Glutamatergic neuron (in vitro differentiated cells): ENCODE results near the gene CLEC4G. TPM values are rescaled to one million over a fixed set of nuclear protein-coding genes. Genes with fewer than 3 reads are reported as not detected.

Experiments used
- DNase-seq: peaks from one replicate; pipeline ENCODE4 v3.0.0; 2022
- H3K27ac Mint-ChIP-seq: one replicate; pipeline ENCODE4 v1.8.0; 2020; ENCODE audit warnings: mild to moderate bottlenecking, mixed read lengths, inconsistent platforms; ENCODE audit not compliant: unreplicated experiment
- H3K27me3 Mint-ChIP-seq: one replicate; pipeline ENCODE4 v1.8.0; 2020; ENCODE audit warnings: mild to moderate bottlenecking, moderate library complexity, mixed read lengths, inconsistent platforms; ENCODE audit not compliant: unreplicated experiment
- H3K36me3 Mint-ChIP-seq: one replicate; pipeline ENCODE4 v1.8.0; 2020; ENCODE audit warnings: mild to moderate bottlenecking, mixed read lengths, inconsistent platforms; ENCODE audit not compliant: unreplicated experiment
- H3K4me1 Mint-ChIP-seq: one replicate; pipeline ENCODE4 v1.8.0; 2020; ENCODE audit warnings: mild to moderate bottlenecking, low read depth, mixed read lengths, inconsistent platforms; ENCODE audit not compliant: unreplicated experiment
- H3K4me3 Mint-ChIP-seq: one replicate; pipeline ENCODE4 v1.8.0; 2020; ENCODE audit warnings: mild to moderate bottlenecking, mixed read lengths, inconsistent platforms; ENCODE audit not compliant: unreplicated experiment
- H3K9me3 Mint-ChIP-seq: one replicate; pipeline ENCODE4 v1.8.0; 2020; ENCODE audit warnings: mild to moderate bottlenecking, moderate library complexity, mixed read lengths, inconsistent platforms; ENCODE audit not compliant: unreplicated experiment
- CTCF ChIP-seq: fragments of 200-600 bp; sonication (generic); IDR thresholded peaks from one replicate; pipeline ENCODE4 v1.5.0; 2021; ENCODE audit not compliant: partially characterized antibody, unreplicated experiment
- total RNA-seq: library from RNA; stranded (reverse); fragmentation: NEBNext Ultra II Directional; extraction: Animal tissue kit (Norgen Biotek cat#: 25700); gene quantifications from one replicate; pipeline ENCODE4 v1.2.1, GENCODE V29; 2021; ENCODE audit not compliant: unreplicated experiment

The CLEC4G gene
- total RNA-seq, 1 donor from 2014 or later, result 14.8 TPM

GRCh38 chr19:7697721-7698287 is 34.1 kb downstream of the CLEC4G start:
- Mint-ChIP-seq H3K4me1 (peaks cover 2% of the 10 kb centered on the region), H3K9me3 (no peaks in the 10 kb centered on the region), H3K27ac (no peak overlapping the region), H3K36me3 (no peaks in the 10 kb centered on the region), H3K27me3 (peaks cover 3% of the 10 kb centered on the region), H3K4me3 (no peak overlapping the region)
- DNase-seq, result no peak
- TF ChIP-seq CTCF, result no peak

GRCh38 chr19:7694499-7694898 is 37.4 kb downstream of the CLEC4G start:
- H3K4me3 Mint-ChIP-seq, result no peak overlapping the region
- TF ChIP-seq CTCF, result no peak
- no peak overlapping the region for H3K27ac Mint-ChIP-seq
- peaks cover 2% of the 10 kb centered on the region for H3K4me1 Mint-ChIP-seq
- H3K9me3 Mint-ChIP-seq, result no peaks in the 10 kb centered on the region
- no peaks in the 10 kb centered on the region for H3K36me3 Mint-ChIP-seq
- no peak for DNase-seq
- H3K27me3 Mint-ChIP-seq, result peaks cover 1% of the 10 kb centered on the region

GRCh38 chr19:7692417-7693088 is 39.4 kb downstream of the CLEC4G start:
- DNase-seq, result no peak
- Mint-ChIP-seq H3K36me3 (no peaks in the 10 kb centered on the region), H3K27ac (no peak overlapping the region), H3K9me3 (no peaks in the 10 kb centered on the region), H3K4me3 (no peak overlapping the region), H3K27me3 (no peaks in the 10 kb centered on the region), H3K4me1 (peaks cover 2% of the 10 kb centered on the region)
- TF ChIP-seq CTCF, result no peak

GRCh38 chr19:7691497-7691896 is 40.4 kb downstream of the CLEC4G start:
- no peaks in the 10 kb centered on the region for H3K36me3 Mint-ChIP-seq

More at GRCh38 chr19:7691497-7691896, 40.4 kb downstream of the CLEC4G start:
- Mint-ChIP-seq H3K27me3 (no peaks in the 10 kb centered on the region), H3K4me3 (no peak overlapping the region), H3K9me3 (peaks cover 2% of the 10 kb centered on the region), H3K4me1 (peaks cover under 1% of the 10 kb centered on the region), H3K27ac (no peak overlapping the region)
- no peak for DNase-seq
- TF ChIP-seq CTCF, result no peak
